H1 (cell line): ENCODE results near the gene RASGEF1C. TPM values are rescaled to one million over a fixed set of nuclear protein-coding genes. Genes with fewer than 3 reads are reported as not detected.

Experiments used
- polyA plus RNA-seq, 7 experiments: library from polyadenylated mRNA; depleted of rRNA in 3 of 7; stranded (reverse) in 5 of 7; unstranded in 2 of 7; fragments of >200 nt in 5 of 7; fragments of 200-250 nt in 2 of 7; gene quantifications; 1 replicate in 5 of 7; 2 replicates in 1 of 7; 4 replicates in 1 of 7; pipeline versions ENCODE4 v1.2.1 to v1.2.3, GENCODE V29; 2011 to 2013; ENCODE audit warnings: missing spikeins in 2 of 7, mixed read lengths in 2 of 7
- total RNA-seq: library from RNA; stranded (reverse); fragmentation: NEBNext Ultra II Directional; extraction: Animal tissue kit (Norgen Biotek cat#: 25700); gene quantifications from 2 replicates; pipeline ENCODE4 v1.2.1, GENCODE V29; 2021

The RASGEF1C gene
- total and polyA plus RNA-seq, 2 of the 8 experiments (the other 6 are each of a cell fraction or from before 2014, with no cell fraction given) = 0.26 to 0.61 TPM

Other genes with a start within 250 kb of the RASGEF1C start
- 63.1 and 65.1 TPM in 2 replicates for gene RNF130, start 137.5 kb downstream of the RASGEF1C start, total RNA-seq
- gene RNF130, start 137.5 kb downstream of the RASGEF1C start, polyA plus RNA-seq (2011; rRNA removed) = 65.4 and 70.0 TPM in 2 replicates
- gene MAPK9, start 82.9 kb upstream of the RASGEF1C start, total RNA-seq = 37.9 and 43.7 TPM in 2 replicates
- 18.3 and 22.3 TPM in 2 replicates for gene MAPK9, start 82.9 kb upstream of the RASGEF1C start, polyA plus RNA-seq (2011; rRNA removed)
- 141 and 143 TPM in 2 replicates for gene GFPT2, start 144.1 kb upstream of the RASGEF1C start, total RNA-seq
- gene GFPT2, start 144.1 kb upstream of the RASGEF1C start, polyA plus RNA-seq (2011; rRNA removed) = 83.7 and 90.0 TPM in 2 replicates